SU-DHL-6 (cell line): Measurements from ENCODE around the gene ANKRD34C.

Source experiments
- CTCF ChIP-seq: fragments of 200-600 bp; sonication (generic); IDR thresholded peaks from one replicate; pipeline ENCODE4 v1.5.1; 2017; ENCODE audit warnings: antibody characterized with exemption, mild to moderate bottlenecking, low read length, moderate library complexity; ENCODE audit not compliant: insufficient read depth, poor library complexity, severe bottlenecking
- EZH2phosphoT487 ChIP-seq: fragments of 200-600 bp; sonication (generic), shearing (Covaris generic); conservative IDR thresholded peaks from 2 replicates; pipeline ENCODE4 v1.6.1; 2018; ENCODE audit warnings: mild to moderate bottlenecking, antibody characterized with exemption, low read length, moderate library complexity, mixed read lengths

GRCh38 chr15:79315623-79316328, 33.3 kb downstream of the ANKRD34C start:
- no peak for TF ChIP-seq CTCF
- TF ChIP-seq EZH2phosphoT487 = no peak
